ENCODE results near the gene UBL7.

The UBL7 gene

GRCh38 chr15:74431645-74432044 is 29.3 kb downstream of the UBL7 start:
- TF ChIP-seq GABPA (IDR thresholded peaks at IDR 0.05; ENCODE audit: low read depth) (no peak), SPI1 (IDR thresholded peaks at IDR 0.05; ENCODE audit: borderline replicate concordance, low read depth) (no peak), REST (IDR thresholded peaks at IDR 0.05; ENCODE audit: insufficient replicate concordance, low read depth) (no peak), POLR2AphosphoS5 (IDR thresholded peaks at IDR 0.05; ENCODE audit: low read depth) (no peak)
- TF ChIP-seq, protein P1, sequence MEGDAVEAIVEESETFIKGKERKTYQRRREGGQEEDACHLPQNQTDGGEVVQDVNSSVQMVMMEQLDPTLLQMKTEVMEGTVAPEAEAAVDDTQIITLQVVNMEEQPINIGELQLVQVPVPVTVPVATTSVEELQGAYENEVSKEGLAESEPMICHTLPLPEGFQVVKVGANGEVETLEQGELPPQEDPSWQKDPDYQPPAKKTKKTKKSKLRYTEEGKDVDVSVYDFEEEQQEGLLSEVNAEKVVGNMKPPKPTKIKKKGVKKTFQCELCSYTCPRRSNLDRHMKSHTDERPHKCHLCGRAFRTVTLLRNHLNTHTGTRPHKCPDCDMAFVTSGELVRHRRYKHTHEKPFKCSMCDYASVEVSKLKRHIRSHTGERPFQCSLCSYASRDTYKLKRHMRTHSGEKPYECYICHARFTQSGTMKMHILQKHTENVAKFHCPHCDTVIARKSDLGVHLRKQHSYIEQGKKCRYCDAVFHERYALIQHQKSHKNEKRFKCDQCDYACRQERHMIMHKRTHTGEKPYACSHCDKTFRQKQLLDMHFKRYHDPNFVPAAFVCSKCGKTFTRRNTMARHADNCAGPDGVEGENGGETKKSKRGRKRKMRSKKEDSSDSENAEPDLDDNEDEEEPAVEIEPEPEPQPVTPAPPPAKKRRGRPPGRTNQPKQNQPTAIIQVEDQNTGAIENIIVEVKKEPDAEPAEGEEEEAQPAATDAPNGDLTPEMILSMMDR (IDR thresholded peaks at IDR 0.05; ENCODE audit: insufficient read depth, low read length), result no peak
- Histone ChIP-seq H3K27ac (replicated peaks) (no peak overlapping the region), H3K27me3 (ENCODE audit: insufficient read depth, poor library complexity, severe bottlenecking) (peaks cover 15% of the 10 kb centered on the region), H3K4me3 (replicated peaks; ENCODE audit: insufficient read depth, low read length) (no peak overlapping the region)
- no peak for DNase-seq (ENCODE audit: low read depth in 1 of 2, low spot score in 1 of 2)

DNA sequence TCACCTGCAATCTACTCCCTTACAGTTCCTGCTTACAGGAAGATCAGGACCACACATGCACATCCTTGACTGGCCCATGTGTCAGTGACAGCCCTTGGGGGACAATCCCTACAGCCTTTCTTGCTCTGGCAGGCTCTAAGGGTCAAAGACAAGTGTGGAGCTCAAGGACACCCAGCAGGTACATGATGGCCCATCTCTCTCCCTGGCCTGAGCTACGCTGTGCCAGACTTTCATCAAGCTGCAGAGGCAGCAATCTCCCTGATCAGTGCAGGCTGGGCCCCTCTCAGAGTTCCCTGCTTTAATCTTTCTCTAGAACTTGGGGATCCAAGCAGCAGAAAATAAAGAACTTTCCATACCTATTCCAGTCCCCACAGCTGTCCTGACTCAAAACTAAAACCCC is 29.8 kb downstream of the UBL7 start:
- DNase-seq (ENCODE audit: low read depth in 1 of 2, low spot score in 1 of 2), result no peak
- peaks cover 15% of the 10 kb centered on the region for H3K27me3 ChIP-seq (ENCODE audit: insufficient read depth, poor library complexity, severe bottlenecking)
- H3K4me3 ChIP-seq (replicated peaks; ENCODE audit: insufficient read depth, low read length), result no peak overlapping the region
- no peak for TF ChIP-seq GABPA (IDR thresholded peaks at IDR 0.05; ENCODE audit: low read depth)
- TF ChIP-seq POLR2AphosphoS5 (IDR thresholded peaks at IDR 0.05; ENCODE audit: low read depth), result no peak
- TF ChIP-seq, protein P1 (IDR thresholded peaks at IDR 0.05; ENCODE audit: insufficient read depth, low read length), result no peak
- TF ChIP-seq REST (IDR thresholded peaks at IDR 0.05; ENCODE audit: insufficient replicate concordance, low read depth), result no peak
- TF ChIP-seq SPI1 (IDR thresholded peaks at IDR 0.05; ENCODE audit: borderline replicate concordance, low read depth), result no peak
- H3K27ac ChIP-seq (replicated peaks), result no peak overlapping the region

DNA sequence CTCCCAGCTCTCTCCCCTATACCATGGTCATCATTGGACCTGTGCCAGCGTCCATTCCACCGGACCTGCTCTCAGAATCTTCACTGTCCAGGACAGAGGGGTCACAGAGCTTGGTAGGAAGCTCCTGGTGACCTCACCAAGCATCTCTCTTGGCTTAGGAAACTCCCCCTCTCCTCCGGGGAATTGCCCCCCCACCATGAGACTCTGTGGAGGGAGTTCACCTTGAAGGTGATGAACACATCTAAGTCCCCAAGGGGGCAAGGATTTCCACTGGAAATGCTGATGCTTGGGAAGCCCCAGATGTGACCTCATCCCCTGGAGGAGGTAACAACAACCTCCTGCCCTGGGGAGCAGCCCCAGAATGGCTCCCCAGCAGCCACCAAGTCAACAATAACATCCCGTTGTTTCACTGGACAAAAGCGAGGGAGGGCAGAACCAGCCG is 30.4 kb downstream of the UBL7 start:
- Histone ChIP-seq H3K4me3 (replicated peaks; ENCODE audit: insufficient read depth, low read length) (no peak overlapping the region), H3K27ac (replicated peaks) (no peak overlapping the region), H3K27me3 (ENCODE audit: insufficient read depth, poor library complexity, severe bottlenecking) (peaks cover 15% of the 10 kb centered on the region)
- no peak for DNase-seq (ENCODE audit: low read depth in 1 of 2, low spot score in 1 of 2)
- no peak for TF ChIP-seq POLR2AphosphoS5 (IDR thresholded peaks at IDR 0.05; ENCODE audit: low read depth)
- TF ChIP-seq REST (IDR thresholded peaks at IDR 0.05; ENCODE audit: insufficient replicate concordance, low read depth), result no peak
- TF ChIP-seq, protein P1 (IDR thresholded peaks at IDR 0.05; ENCODE audit: insufficient read depth, low read length), result no peak
- TF ChIP-seq GABPA (IDR thresholded peaks at IDR 0.05; ENCODE audit: low read depth), result no peak
- TF ChIP-seq SPI1 (IDR thresholded peaks at IDR 0.05; ENCODE audit: borderline replicate concordance, low read depth), result no peak
